ENCODE results near the gene FBF1. TPM values are rescaled to one million over a fixed set of nuclear protein-coding genes. Genes with fewer than 3 reads are reported as not detected.
A peak's percentile ranks its signal among the peaks of the same experiment; 100 is the strongest.

The FBF1 gene
- total RNA-seq, 4 donors from 2014 or later: 7.2 to 47.0 (median 25.0) TPM

GRCh38 chr17:75932852-75933251 is 8.0 kb downstream of the FBF1 start:
- no peaks in the 10 kb centered on the region for H3K36me3 ChIP-seq
- H3K4me1 ChIP-seq: no peaks in the 10 kb centered on the region
- TF ChIP-seq CTCF (IDR thresholded peaks at IDR 0.05): no peak
- no peaks in the 10 kb centered on the region for H3K9me3 ChIP-seq
- no peak for DNase-seq
- H3K27me3 ChIP-seq: no peaks in the 10 kb centered on the region
- no peak overlapping the region for H3K27ac ChIP-seq
- H3K4me3 ChIP-seq: no peak overlapping the region

- Histone ChIP-seq H3K4me1 (peaks cover 0 to 6% (median 0%) of the 10 kb centered on the region in 4 donors), H3K9me3 (no peaks in the 10 kb centered on the region), H3K36me3 (no peaks in the 10 kb centered on the region), H3K27me3 (no peaks in the 10 kb centered on the region), H3K27ac (no peak overlapping the region), H3K4me3 (no peak overlapping the region)
- TF ChIP-seq CTCF (IDR thresholded peaks at IDR 0.05) (no peak), POLR2A (IDR thresholded peaks at IDR 0.05) (no peak)
- DNase-seq: no peak
Observed at GRCh38 chr17:75931062-75931461, 9.8 kb downstream of the FBF1 start.

- no peak for DNase-seq
- no peak overlapping the region for H3K27ac ChIP-seq
- no peaks in the 10 kb centered on the region for H3K27me3 ChIP-seq
- peaks cover 0 to 19% (median 2%) of the 10 kb centered on the region in 4 donors for H3K4me1 ChIP-seq
- no peaks in the 10 kb centered on the region for H3K9me3 ChIP-seq
- TF ChIP-seq CTCF (IDR thresholded peaks at IDR 0.05) (peak in 4 of 6 experiments; percentile 19 to 45 (median 35)), POLR2A (IDR thresholded peaks at IDR 0.05) (no peak)
- no peaks in the 10 kb centered on the region for H3K36me3 ChIP-seq
- no peak overlapping the region for H3K4me3 ChIP-seq
Observed at GRCh38 chr17:75927286-75927922, 13.4 kb downstream of the FBF1 start.

GRCh38 chr17:75926456-75926855 is 14.4 kb downstream of the FBF1 start:
- Histone ChIP-seq H3K4me1 (peaks cover 0 to 19% (median 2%) of the 10 kb centered on the region in 4 donors), H3K27ac (no peak overlapping the region), H3K36me3 (no peaks in the 10 kb centered on the region), H3K9me3 (no peaks in the 10 kb centered on the region), H3K4me3 (no peak overlapping the region), H3K27me3 (no peaks in the 10 kb centered on the region)
- TF ChIP-seq POLR2A (IDR thresholded peaks at IDR 0.05) (no peak), CTCF (IDR thresholded peaks at IDR 0.05) (no peak)
- no peak for DNase-seq

- peaks cover 0 to 19% (median 2%) of the 10 kb centered on the region in 4 donors for H3K4me1 ChIP-seq
- H3K27me3 ChIP-seq: no peaks in the 10 kb centered on the region
- H3K4me3 ChIP-seq: no peak overlapping the region
- no peak for DNase-seq
- no peak for TF ChIP-seq CTCF (IDR thresholded peaks at IDR 0.05)
- no peak for TF ChIP-seq POLR2A (IDR thresholded peaks at IDR 0.05)
- H3K36me3 ChIP-seq: no peaks in the 10 kb centered on the region
- no peak overlapping the region for H3K27ac ChIP-seq
- no peaks in the 10 kb centered on the region for H3K9me3 ChIP-seq
Observed at GRCh38 chr17:75925912-75926311, 14.9 kb downstream of the FBF1 start.
